HPDE6-E6E7 (cell line): ENCODE measurements around the gene TRIM41.
A peak's percentile ranks its signal among the peaks of the same experiment; 100 is the strongest.
"Not testable (repeated sequence)": the region's sequence is repeated elsewhere in the genome, so short reads cannot be mapped to it uniquely, and the experiment has no call there.

Experiments
- DNase-seq: peaks from one replicate; pipeline ENCODE4 v3.0.0; 2011; ENCODE audit warnings: missing footprints; ENCODE audit errors: extremely low spot score

TRIM41 gene

GRCh38 chr5:181192337-181193046 is 30.6 kb upstream of the TRIM41 start:
- DNase-seq = no peak

GRCh38 chr5:181193656-181194055 is 29.4 kb upstream of the TRIM41 start:
- DNase-seq = no peak

GRCh38 chr5:181194489-181195248 is 28.4 kb upstream of the TRIM41 start:
- no peak for DNase-seq

- no peak for DNase-seq
Measured at GRCh38 chr5:181195249-181195761, 27.8 kb upstream of the TRIM41 start.

GRCh38 chr5:181197326-181197951 is 25.6 kb upstream of the TRIM41 start:
- DNase-seq = no peak

GRCh38 chr5:181198106-181198685 is 24.9 kb upstream of the TRIM41 start:
- DNase-seq = no peak

- DNase-seq = no peak
Measured at GRCh38 chr5:181198905-181199519, 24.1 kb upstream of the TRIM41 start.

- no peak for DNase-seq
Measured at GRCh38 chr5:181199881-181200638, 23.0 kb upstream of the TRIM41 start.

GRCh38 chr5:181200816-181201215 is 22.3 kb upstream of the TRIM41 start:
- no peak for DNase-seq

GRCh38 chr5:181203093-181203711 is 19.9 kb upstream of the TRIM41 start:
- no peak for DNase-seq

- DNase-seq = no peak
Measured at GRCh38 chr5:181203777-181204112, 19.3 kb upstream of the TRIM41 start.

- no peak for DNase-seq
Measured at GRCh38 chr5:181204113-181204825, 18.8 kb upstream of the TRIM41 start.

GRCh38 chr5:181204826-181205760 is 18.0 kb upstream of the TRIM41 start, which contains the start of gene TRIM7:
Gene TRIM7, minus strand, starts transcription at chr5:181205196. Its CDS starts 86 bp downstream, at chr5:181205110.
- peak; percentile 49 for DNase-seq

- DNase-seq = no peak
Measured at GRCh38 chr5:181205761-181206649, 17.1 kb upstream of the TRIM41 start.

GRCh38 chr5:181207214-181207959 is 15.7 kb upstream of the TRIM41 start:
- DNase-seq = peak; percentile 59

GRCh38 chr5:181207960-181208253 is 15.2 kb upstream of the TRIM41 start:
- DNase-seq = no peak

GRCh38 chr5:181209006-181209405 is 14.1 kb upstream of the TRIM41 start:
- not testable (repeated sequence) for DNase-seq
